GM18858 (cell line): ENCODE data around the gene ZDHHC20.

Source experiments
- ATAC-seq: cut with Tn5 transposase; IDR thresholded peaks from one replicate; pipeline ENCODE4 v1.9.1; 2021; ENCODE audit not compliant: unreplicated experiment

ZDHHC20 gene

DNA sequence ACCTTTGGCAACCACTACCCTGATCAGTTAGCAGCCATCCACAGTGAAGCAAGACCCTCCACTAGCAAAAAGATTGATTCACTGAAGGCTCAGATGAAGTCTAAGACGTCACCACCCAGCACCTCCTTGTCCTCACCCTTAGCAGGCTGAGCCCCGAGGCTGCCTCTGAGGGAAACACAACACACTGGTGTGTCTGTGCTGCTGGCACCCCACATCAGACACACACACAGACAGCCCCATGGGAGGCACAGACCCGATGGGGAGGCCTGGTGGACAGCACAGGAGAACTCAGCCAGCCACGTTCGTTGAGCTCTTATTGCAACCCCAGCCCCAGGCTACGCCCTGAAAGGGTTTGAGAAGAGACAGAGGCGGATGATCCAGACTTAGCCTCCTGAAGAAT, 94.7 kb downstream of the ZDHHC20 start:
- ATAC-seq: no peak

DNA sequence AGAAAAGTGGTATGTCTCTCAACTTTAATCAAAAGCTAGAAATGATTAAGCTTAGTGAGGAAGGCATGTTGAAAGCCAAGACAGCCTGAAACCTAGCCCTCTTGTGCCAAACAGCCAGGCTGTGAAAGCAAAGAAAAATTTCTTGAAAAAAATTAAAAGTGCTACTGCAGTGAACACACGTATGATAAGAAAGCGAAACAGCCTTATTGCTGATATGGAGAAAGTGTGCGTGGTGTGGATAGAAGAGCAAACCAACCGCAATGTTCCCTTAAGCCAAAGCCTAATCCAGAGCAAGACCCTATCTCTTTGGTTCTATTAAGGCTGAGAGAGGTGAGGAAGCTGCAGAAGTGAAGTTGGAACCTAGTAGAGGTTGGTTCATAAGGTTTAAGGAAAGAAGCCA, 96.4 kb downstream of the ZDHHC20 start:
- ATAC-seq: no peak

DNA sequence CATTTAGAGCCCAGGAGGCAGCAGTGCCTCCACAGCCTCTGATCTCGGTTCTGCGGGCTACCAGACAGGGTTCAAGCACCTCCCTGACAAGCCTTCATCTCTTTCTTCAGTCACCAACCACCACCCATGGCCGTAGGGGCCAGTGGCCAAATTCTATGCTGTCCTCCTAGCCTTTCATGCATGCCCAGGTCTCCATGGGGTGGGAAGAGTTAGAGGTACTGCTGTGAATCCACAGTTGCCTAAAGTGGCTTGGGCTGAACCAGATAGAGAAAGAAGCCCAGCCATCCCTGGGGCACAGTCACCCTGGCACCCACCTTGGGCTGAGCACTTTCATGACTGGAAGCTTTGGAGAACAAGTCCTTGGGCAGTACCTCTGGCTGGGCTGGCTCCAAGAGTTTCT, 97.4 kb downstream of the ZDHHC20 start:
- ATAC-seq: no peak

DNA sequence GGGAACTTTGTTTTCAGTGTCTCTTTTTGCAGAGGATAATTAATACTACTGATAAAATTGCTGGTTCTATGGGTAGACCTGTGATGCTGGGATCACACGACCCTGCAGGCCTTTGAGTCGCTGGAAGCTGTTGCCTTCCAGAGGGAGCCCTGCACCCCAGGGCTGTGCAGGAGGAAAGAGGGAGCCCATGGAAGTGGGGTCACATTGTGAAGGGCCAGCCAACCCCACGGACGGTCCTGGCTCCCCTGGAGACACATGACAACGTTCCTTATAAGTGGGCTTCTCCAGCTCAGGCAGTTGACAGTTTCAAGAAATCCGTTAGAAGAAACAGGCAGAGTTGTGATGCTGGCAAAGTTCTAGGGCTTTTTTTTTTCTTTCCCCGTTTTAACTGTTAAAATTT, 98.0 kb downstream of the ZDHHC20 start:
- no peak for ATAC-seq

DNA sequence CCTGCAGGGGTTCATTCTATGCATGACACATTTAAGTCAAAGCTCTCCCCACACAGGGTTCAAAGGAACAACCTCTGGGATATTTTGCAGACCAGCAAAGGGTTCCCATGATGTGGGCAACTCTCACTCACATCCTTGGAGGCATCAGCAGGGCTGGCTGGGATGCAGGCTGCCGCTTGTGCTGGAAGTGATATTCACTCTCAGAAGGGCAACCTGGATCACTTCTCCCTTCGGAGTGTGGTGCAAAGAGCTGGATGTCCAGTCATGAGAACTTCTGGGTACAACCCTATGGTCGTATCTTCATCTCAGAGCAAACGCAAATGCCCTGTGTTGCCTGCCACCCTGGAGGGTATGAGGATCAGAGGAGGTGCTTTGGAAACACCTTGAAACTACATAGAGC, 98.6 kb downstream of the ZDHHC20 start:
- no peak for ATAC-seq

DNA sequence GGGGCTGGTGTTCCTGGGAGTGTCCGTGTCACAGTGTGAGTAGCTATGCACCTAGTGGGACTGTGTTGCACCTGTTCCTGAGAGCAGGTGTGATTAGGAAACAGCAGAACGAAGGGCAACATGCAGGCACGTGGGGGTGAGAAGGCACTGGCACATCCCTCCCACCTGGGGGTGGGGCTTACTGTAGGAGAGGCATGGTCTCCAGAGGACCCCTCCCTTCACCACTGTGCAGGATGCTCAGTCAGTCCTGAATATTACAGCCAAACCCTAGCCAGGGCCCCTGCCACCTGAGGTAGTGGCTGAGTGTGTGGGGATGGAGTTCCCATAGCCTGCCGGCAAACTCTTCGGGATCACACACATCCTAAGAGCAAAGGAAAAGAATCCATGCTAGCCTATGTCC, 99.2 kb downstream of the ZDHHC20 start:
- ATAC-seq: no peak

DNA sequence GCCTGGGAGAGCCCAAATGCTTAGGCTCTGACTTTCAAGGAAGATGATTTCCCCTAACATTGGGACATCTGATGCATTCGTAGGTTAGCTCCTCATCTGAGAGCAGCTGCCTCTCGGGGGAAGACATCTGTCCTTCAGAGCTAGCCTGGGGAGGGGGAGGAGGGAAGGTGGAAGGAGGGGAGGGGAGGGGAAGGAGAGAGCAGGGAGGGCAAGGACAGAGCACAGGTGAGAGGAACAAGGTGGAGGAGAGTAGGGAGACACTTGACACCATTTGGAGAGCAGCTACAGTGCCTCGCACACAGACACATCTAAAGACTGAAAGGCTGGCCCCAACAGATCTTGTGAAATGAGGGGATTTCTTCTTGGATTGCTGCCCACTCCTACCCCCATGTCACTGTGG, 103.8 kb downstream of the ZDHHC20 start:
- ATAC-seq: no peak

DNA sequence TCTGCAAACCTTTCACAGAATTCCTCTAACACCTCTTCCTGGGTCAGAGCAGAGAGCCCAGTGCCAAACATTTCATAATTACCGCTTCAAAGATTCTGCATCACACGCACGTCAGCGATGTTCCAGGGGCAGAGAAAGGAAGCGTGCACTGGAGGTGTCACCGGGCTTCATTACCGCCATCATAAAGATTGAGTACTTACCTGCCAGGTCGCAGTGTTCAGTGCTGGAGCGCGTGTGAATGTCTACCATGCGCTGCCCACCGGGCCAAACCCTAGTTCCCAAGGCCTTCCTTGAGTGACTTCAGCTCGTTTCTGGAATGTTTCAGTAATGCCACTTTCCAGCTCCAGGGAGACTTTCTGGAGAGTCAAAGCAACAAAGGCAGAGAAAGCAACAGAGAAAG, 104.4 kb downstream of the ZDHHC20 start:
- no peak for ATAC-seq

DNA sequence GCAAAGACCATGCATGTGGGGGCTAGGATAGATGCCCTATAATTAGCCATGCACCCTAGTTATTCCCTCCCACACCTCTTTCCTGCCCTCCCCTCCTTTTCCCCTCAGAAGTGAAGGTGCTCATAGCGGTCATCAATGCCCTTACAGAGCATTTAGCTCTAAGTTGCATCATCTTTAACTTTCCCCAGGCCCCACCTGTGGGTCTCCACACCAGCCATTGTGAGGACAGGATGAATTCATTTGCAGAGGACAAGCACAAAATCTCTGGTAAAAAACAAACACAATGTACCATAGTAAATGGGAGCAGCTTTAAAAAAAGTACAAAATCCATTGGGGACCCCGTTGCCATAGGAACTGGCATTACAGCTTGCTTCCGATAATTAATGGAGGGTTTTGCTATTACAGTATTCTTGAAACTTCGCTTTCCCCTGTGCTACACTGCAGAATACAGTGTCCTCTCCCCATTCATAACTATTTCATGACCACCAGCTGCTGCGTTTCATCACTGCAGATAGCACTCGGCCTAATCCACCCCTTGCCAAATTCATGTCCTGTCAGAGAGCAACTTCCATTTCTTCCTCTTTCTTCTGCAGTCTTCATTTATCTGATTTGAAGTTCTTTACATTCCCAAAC, 110.5 kb downstream of the ZDHHC20 start:
- ATAC-seq: no peak

DNA sequence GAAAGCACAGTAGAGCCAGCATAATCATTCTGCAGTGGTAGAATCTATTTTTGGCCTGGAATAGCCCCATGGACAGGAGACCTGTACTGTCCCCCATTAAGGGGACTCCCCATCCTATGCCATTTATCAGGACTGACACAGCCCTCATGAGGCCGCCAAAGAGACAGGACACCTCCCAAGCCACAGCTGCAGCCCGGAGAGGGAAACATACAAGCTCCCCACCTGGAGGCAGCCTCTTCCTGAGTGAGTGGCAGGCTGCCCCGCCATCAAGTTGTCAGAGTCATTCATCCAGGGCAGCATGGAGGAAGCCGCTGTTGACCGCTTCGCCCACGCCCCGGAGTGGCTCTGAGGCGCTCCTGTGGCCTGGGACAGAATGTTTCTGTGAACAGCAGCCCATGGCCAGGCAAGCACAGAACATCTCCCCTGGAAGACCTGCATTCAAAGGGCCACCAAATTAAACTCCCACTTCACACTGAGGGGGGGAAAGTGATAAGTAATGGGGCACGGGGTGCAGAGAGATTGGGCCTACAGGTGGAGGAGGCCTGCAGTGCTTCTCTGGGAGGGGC, 111.3 kb downstream of the ZDHHC20 start:
- no peak for ATAC-seq

DNA sequence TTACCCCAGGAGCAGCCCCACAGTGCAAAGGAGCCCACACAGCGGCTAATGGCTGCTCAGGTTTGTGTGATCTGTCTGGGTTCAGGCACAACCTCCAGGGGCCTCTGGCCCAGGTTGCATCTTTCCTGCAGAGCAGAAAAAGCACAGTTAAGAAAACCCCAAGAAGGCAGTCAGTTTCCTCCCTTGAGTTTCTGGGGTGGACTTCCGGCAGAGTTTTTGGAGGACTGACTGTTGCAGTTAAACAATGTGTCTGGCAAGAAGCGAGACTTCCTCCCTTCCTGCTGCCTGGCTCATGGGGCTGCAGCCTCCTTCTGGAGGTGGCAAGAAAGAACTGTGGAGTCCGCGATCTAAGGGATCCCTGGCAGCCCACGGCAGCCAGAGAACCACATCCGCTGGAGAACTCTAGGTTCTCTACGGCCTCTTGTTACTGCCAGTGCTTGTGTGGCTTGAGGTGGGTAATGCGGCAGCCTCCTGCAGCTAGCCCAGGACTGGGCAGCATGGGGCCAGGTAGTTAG, 114.4 kb downstream of the ZDHHC20 start:
- ATAC-seq: peak; percentile 70

DNA sequence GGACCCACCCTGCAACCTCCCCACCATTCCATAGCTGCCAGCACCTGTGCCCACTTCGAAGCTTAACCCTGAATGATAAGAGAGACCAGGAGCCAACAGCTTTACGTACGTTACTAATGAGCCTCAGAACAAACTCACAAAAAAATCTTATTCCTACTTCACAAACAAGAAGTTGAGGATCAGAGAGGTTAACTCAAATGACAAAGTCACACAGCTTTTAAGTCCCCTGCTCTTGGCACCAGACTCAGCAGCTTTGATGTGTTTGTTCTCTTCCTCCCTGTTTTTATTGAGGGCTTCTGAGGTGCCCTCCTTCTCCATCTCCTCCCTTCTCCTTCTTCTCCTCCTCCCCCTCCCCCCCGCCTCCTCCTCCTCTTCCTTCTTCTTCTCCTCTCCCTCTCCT, 115.4 kb downstream of the ZDHHC20 start:
- no peak for ATAC-seq

DNA sequence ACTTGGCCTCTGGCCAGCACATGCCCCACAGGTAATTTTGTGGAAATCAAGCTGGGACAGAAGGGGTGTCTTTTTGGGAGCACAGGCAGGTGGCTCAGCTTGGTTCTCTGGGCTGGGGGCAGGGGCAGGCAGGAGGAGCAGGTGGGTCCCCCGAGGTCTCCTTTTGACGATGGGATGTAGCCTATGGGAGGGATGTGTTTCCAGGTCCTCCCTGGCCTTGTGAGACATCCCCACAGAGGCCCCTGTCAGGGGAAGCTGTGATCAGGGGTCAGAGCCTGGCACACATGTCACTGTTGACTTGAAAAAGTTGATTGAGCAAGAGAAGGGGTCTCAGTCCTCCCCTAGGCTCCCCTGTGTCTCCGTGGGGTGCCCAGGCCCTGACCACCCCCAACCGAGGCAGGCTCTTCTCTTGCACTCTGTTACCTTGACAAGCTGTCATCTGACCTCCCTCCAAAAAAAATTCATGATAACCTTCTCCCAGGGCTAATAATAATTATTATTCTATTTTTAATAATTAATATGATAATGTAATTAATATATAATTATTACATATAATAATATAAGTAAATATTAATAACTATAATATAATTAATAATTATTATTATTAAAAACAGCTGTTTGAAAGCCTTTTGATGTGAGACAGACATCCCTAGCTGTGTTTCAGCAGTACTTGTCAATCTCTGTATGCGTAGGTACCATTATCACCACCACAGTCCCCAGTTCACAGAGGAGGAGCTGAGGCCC, 116.2 kb downstream of the ZDHHC20 start:
- ATAC-seq: no peak

DNA sequence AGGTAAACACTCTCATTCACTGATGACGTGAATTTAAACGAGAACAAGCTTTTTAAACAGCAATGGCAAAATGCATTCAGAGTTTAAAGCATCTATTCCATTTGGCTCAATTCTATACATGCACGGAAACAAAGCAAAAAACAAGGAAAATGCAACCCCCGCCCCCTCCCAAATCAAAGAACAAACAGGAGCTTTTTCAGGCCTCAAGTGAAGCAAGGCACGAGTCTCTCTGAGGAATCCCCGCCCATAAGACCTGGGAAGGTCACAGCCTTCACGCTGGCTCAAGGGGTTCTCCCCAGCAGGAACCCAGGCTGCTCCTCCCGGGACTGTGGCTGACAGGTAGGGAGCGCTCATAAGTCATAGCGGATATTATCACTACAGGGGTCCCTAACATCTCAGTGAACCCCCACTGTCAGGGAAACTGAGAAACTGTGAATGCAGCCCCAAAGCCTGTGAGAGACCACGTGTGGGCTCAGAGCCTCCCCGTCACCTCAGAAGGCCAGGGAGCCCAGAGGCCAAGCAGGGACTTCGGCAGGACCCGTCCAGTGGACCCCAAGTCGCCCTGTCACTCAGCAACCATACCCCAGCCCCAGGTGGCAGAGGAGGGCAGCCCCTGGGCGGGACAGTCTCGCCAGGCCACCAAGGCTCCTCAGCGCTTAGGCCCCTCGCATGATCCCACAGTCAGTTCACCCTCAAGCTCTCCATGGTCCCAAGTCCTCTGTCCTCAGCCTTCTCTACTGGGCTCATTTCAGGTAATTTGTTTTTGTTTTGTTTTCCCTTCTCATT, 117.3 kb downstream of the ZDHHC20 start:
- no peak for ATAC-seq

DNA sequence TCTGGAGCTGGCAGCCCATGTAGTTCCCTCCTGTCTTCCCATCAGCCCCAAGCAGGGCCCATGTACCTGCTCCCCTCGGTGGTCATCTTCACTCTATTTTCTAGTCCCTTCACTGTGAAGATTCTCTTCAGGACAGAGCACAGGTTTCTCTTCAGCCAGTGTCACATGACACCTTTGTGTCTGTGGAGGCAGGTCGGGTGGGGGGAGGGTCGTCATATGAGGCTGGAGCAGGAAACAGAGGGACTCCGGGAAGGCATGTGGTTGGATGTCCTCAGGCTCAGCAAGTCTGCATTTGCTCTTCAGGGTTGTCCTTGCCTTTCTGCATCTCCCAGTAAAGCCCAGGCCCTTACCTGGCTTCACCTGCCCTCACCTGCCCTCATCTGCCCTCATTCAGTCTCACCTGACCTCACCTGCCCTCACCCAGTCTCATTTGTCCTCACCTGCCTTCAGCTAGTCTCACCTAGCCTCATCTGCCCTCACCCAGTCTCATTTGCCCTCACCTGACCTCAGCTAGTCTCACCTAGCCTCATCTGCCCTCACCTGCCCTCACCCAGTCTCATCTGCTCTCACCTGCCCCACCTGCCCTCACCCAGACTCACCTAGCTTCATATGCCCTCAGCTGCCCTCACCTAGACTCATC, 120.3 kb downstream of the ZDHHC20 start:
- no peak for ATAC-seq

DNA sequence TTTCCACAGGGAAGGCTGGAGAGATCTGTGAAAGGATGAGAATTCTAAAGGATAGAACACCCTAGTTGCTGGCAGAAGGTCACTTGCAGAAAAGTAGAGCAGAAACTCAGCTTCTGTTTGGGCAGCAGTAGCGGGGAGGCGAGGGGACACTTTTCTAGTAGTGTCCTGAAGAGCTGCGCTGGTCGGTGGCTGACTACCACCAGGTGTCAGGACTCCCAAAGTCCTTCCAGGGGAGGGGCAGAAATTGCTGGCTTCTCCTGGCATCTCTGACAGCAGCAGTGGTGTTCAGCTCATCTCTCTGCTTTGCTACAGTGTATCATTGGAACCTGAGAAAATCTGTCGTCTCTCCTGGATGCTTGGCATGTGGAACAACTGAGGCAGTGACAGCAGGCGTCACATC, 120.9 kb downstream of the ZDHHC20 start:
- no peak for ATAC-seq

DNA sequence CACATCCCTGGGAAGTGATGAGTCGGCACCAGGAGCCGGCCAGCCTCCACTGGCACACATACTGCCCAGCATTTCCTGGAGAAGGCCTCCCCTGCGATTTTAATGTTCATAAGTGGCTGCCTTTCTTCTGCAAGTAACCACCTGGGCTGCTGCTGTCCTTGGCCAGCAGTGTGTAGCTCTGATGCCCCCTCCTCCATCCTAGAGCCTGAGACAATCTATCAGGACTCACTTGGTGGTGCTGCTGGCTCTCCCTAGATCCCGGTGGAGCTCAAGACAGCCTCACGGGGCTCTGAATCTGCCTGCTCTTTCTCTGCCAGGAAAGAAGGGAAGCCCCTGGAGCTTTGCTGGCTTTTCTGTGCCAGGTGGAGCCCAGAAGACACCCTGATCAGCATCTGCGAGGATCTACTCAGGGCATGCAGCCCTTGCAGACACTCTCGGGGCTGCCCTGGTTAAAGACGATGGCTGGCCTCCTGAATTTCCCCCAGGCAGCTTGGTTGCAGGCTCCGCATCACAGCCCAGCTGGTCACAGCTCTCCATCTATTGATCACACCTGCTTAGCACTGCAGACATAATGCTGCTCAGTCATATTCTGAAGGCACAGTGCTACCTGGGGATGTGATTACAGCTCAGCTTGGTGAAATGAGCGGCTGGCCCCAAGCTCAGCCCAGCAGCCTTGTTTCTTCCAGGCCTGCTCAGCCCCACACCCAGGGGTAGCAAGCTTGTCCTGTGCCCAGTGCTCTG, 122.3 kb downstream of the ZDHHC20 start:
- ATAC-seq: no peak

DNA sequence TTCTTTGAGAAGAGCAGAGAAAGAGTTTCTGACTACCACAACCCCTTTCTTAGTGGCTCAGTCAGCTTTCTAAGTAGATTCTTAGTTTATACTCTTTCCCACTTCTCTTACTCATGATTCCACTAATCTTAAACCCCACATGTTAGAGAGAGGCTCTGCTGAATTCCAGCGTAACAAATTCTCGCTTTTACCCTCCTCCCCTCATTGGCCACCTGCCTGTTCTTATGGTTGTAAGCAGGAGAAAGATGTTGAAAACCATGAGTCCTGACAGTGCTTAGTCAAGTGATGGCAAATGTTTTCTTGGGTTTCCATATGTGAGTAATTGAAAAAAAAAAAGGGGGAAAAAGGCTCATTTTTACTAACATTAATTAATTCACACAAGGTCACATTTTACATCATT, 125.9 kb downstream of the ZDHHC20 start:
- ATAC-seq: no peak

DNA sequence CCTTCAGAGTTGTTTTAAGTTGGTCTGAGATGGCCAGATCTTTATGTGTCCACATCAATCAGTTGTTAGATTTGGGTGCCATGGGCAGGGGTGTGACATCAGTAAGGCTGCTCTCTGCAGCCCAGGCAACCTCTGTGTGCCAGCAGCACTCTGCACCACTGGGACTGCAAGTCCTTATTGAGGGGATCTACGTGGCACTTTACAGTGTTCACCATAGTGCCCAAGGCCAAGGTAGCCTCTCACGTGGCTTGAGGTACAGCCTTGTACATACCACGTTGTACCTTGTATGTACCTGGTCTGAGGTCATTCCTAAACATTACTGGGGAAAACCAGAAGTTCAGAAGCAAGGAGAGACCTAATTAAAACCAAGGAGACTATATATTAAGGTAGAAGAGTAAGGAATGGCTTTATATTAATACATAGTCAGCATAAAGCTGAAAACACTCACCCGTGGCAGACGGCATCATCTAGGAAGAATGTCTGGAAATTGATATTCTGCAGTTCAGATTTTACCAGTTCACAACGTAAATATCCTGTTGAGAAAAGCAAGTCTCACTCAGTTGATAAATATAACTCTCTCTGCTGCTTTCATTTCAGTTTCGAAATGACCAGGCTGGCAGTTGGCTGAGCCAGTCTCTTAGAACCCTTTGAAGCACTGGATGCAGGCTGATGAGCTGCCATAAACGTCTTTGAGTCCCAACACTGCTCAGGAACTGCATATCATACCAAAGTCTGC, 128.8 kb downstream of the ZDHHC20 start:
- peak; percentile 93 for ATAC-seq
